Right cardiac atrium (tissue), 5 donors: ENCODE measurements around the gene SH3GL1. TPM values are rescaled to one million over a fixed set of nuclear protein-coding genes. Genes with fewer than 3 reads are reported as not detected.
"Not testable (repeated sequence)": the region's sequence is repeated elsewhere in the genome, so short reads cannot be mapped to it uniquely, and the experiment has no call there.

Source experiments
- ATAC-seq, 2 donors: fragments of 200-7000 bp; cut with Tn5 transposase; one replicate each; pipeline versions ENCODE4 v1.8.0 to v1.9.1; 2020; ENCODE audit warnings: moderate library complexity in 2 of 2, mild to moderate bottlenecking in 1 of 2
- DNase-seq, 3 donors: peaks; one replicate each; pipeline ENCODE4 v3.0.0-alpha.2; 2020
- H3K27ac ChIP-seq: one replicate; pipeline ENCODE4 v1.5.1; 2013; ENCODE audit warnings: mild to moderate bottlenecking, low read length, control low read depth, moderate library complexity
- H3K27me3 ChIP-seq: one replicate; pipeline ENCODE4 v1.6.1; 2013; ENCODE audit not compliant: control insufficient read depth, insufficient read depth
- H3K4me1 ChIP-seq: one replicate; pipeline ENCODE4 v1.6.1; 2013; ENCODE audit warnings: low read length; ENCODE audit not compliant: control insufficient read depth, insufficient read depth
- H3K4me3 ChIP-seq: one replicate; pipeline ENCODE4 v1.5.1; 2013; ENCODE audit warnings: low read length, control low read depth
- H3K9me3 ChIP-seq: one replicate; pipeline ENCODE4 v1.6.1; 2013; ENCODE audit warnings: low read length; ENCODE audit not compliant: control insufficient read depth
- WGBS: extraction: QIAGEN DNeasy Blood & Tissue Kit; methylation state at CpG from one replicate; pipeline ENCODE4 v1.1.7; 2013; 5-methylcytosine and 5-hydroxymethylcytosine counted together
- intact Hi-C, 4 donors: fragments of 100-400 bp; cut with DNase I; formaldehyde crosslinking; loops; one replicate each; pipeline versions ENCODE4 v1.11.0 to v1.14.0; 2022 to 2023
- polyA plus RNA-seq: library from polyadenylated mRNA; stranded (reverse); fragments of 200-250 nt; gene quantifications from one replicate; pipeline ENCODE4 v1.2.3, GENCODE V29; 2013
- total RNA-seq, 4 donors: library from RNA; stranded (reverse); fragmentation: NEBNext Ultra II Directional; extraction: Animal tissue kit (Norgen Biotek cat#: 25700); gene quantifications; one replicate each; pipeline ENCODE4 v1.2.1, GENCODE V29; 2021
- donor health status: healthy with polysubstance abuse.
- donor health status: DM: no; HTN: yes; CAD: no.
- donor health status: DM: no; HTN: no; CAD: no.
- donor health status: DM: no; HTN: yes; CAD: no; lungs with severe emphysema.
- donor health status: DM: yes; HTN: yes; CAD: no.

Gene SH3GL1
- total and polyA plus RNA-seq, 5 donors = 26.3 to 40.3 (median 30.3) TPM

GRCh38 chr19:4349225-4349624 lies 51.1 kb downstream of the SH3GL1 start:
- H3K4me3 ChIP-seq, DNase-seq, H3K4me1 ChIP-seq, H3K27ac ChIP-seq, intact Hi-C loops, H3K9me3 ChIP-seq, H3K27me3 ChIP-seq, ATAC-seq: not testable (repeated sequence)
- 93% methylated on average over 16 of the region's 16 CpGs for WGBS

GRCh38 chr19:4347521-4347920 lies 52.8 kb downstream of the SH3GL1 start:
- no peak overlapping the region for H3K27ac ChIP-seq
- intact Hi-C loops = no loop called here
- no peak overlapping the region for H3K4me3 ChIP-seq
- 90% methylated on average over 6 of the region's 6 CpGs for WGBS
- DNase-seq = no peak
- H3K4me1 ChIP-seq = no peaks in the 10 kb centered on the region
- H3K27me3 ChIP-seq = no peaks in the 10 kb centered on the region
- ATAC-seq = no peak
- H3K9me3 ChIP-seq = no peaks in the 10 kb centered on the region

DNA sequence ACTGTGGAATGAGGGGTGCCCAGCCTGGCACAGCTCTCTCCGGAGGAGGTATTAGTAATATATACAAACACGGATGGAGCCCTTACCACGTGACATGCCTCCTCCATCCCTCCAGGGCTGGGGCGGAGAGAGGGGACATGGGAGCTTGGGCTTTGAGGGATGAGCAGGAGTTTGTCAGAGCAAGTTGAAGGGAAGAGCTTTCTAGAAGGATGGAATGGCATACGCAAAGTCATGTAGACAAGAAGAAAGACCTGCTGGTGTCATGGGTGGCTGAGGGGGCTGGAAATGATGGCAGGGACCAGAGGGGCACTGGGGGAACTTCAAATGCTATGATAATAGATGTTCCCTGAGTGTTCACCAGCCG lies 54.3 kb downstream of the SH3GL1 start:
- ATAC-seq = no peak
- Histone ChIP-seq H3K27me3 (no peaks in the 10 kb centered on the region), H3K4me1 (no peaks in the 10 kb centered on the region), H3K27ac (no peak overlapping the region), H3K9me3 (no peaks in the 10 kb centered on the region), H3K4me3 (no peak overlapping the region)
- 98% methylated on average over 6 of the region's 6 CpGs for WGBS
- intact Hi-C loops = no loop called here
- no peak for DNase-seq

- H3K27me3 ChIP-seq = no peaks in the 10 kb centered on the region
- no peaks in the 10 kb centered on the region for H3K9me3 ChIP-seq
- H3K27ac ChIP-seq = no peak overlapping the region
- WGBS = 93% methylated on average over 15 of the region's 15 CpGs
- DNase-seq (peak in 1 of 3 donors; percentile 5), ATAC-seq (no peak)
- intact Hi-C loops = no loop called here
- no peaks in the 10 kb centered on the region for H3K4me1 ChIP-seq
- H3K4me3 ChIP-seq = no peak overlapping the region
Observed at GRCh38 chr19:4345342-4346019, 54.9 kb downstream of the SH3GL1 start.

DNA sequence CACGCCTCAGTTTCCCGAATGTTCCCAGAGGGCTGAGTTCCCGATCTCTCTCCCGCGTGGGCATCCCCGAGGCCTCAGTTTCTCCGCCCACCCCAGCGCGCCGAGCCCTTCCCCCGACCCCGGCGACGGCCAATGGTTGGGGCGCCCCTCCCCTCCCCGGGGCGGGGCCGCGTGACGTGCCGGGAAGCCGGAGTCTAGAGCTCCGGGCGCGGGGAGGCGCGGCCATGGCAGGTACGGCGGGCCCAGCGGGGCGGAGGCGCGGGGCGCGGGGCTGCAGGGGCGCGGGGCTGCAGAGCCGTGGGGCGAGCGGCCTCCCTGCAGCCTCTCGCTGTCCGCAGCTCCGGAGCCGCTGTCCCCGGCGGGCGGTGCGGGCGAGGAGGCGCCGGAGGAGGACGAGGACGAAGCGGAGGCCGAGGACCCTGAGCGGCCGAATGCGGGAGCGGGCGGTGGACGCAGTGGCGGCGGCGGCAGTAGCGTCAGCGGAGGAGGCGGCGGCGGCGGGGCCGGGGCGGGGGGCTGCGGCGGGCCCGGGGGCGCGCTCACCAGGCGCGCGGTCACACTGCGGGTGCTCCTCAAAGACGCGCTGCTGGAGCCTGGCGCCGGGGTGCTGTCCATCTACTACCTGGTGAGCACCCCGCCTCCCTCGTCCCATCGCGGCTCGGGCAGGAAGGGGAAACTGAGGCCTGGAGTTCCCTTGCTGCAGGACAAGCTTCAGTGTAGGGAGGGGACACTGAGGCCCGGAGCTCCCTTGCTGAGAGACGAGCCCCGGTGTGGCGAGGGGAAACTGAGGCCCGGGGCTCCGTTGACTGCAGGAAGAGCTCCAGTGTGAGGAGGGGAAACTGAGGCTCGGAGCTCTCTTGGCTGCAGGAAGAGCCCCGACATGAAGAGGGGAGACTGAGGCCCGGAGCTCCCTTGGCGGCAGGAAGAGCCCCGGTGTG lies 56.7 kb downstream of the SH3GL1 start, which contains the start of gene MPND:
MPND (plus strand) TSS at position 193 of the 938 bp plus-strand sequence; CDS start at position 225, 32 bp downstream.
- peak within 1 kb of the TSS; percentile 96 for H3K4me3 ChIP-seq
- 5% methylated on average over 101 of the region's 101 CpGs for WGBS
- H3K27me3 ChIP-seq = no peaks in the 10 kb centered on the region
- DNase-seq (peak; percentile 95 to 98 (median 97)), ATAC-seq (peak; percentile 92)
- H3K9me3 ChIP-seq = no peaks in the 10 kb centered on the region
- intact Hi-C loops = loop anchor here in 1 of 4 donors (2.0 kb wide), 1 partner anchor 57 kb away; the partner anchor contains the start of gene SH3GL1
- H3K4me1 ChIP-seq = no peaks in the 10 kb centered on the region
- H3K27ac ChIP-seq = peak within 1 kb of the TSS; percentile 94

DNA sequence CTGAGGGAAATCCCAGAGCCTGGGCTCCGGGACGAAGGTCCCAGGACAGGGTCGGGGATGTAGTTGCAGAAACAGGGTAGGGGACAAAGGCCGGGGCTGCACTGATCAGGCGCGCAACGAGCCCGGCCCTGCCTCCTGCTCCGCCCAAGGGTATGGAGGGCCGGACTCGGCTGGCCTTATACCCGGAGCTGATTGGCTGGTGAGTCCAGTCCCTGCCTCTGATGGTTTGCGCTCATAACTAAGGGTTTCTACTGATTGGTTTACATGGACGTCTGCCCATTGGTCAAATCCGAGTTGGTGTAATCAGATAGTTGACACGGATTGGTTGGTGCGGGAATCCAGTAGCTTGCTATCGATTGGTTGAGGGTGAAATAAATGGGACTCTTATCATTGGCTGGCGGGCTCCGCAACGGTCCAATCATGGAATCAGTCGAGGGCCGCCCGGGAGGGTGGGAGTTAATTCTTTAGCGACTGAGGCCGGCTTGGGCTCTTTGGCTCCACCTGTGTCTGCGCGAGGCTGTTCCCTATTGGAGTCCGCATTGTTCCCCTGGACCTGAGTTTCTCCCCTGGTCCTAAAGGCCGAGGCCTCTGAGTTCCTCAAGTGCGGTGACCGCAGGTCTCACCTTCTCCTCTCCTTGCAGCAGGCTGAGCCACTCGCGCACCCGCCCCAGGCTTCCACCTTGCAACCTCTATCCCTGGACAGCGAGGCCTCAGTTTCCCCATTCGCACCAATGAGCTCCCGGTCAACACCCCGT lies 57.6 kb downstream of the SH3GL1 start:
- Histone ChIP-seq H3K27me3 (no peaks in the 10 kb centered on the region), H3K9me3 (no peaks in the 10 kb centered on the region), H3K27ac (peak overlapping the region; percentile 94), H3K4me3 (peak overlapping the region; percentile 96), H3K4me1 (no peaks in the 10 kb centered on the region)
- peak; percentile 96 to 98 (median 97) for DNase-seq
- intact Hi-C loops = loop anchor here in 1 of 4 donors (2.0 kb wide), 1 partner anchor 58 kb away; the partner anchor contains the start of gene SH3GL1
- WGBS = under 1% methylated on average over 39 of the region's 39 CpGs
- peak; percentile 97 to 98 for ATAC-seq

- no peaks in the 10 kb centered on the region for H3K27me3 ChIP-seq
- DNase-seq = no peak
- peak overlapping the region; percentile 44 for H3K4me3 ChIP-seq
- H3K4me1 ChIP-seq = no peaks in the 10 kb centered on the region
- no peaks in the 10 kb centered on the region for H3K9me3 ChIP-seq
- intact Hi-C loops = loop anchor here in 1 of 4 donors (2.0 kb wide), 1 partner anchor 59 kb away; the partner anchor contains the start of gene SH3GL1
- peak overlapping the region; percentile 94 for H3K27ac ChIP-seq
- peak; percentile 10 to 25 for ATAC-seq
- 2% methylated on average over 10 of the region's 10 CpGs for WGBS
Observed at GRCh38 chr19:4342314-4342614, 58.1 kb downstream of the SH3GL1 start.

- Histone ChIP-seq H3K27me3 (no peaks in the 10 kb centered on the region), H3K4me3 (peak within 1 kb of the TSS; percentile 55), H3K9me3 (no peaks in the 10 kb centered on the region), H3K27ac (no peak within 1 kb of the TSS), H3K4me1 (no peaks in the 10 kb centered on the region)
- ATAC-seq (no peak), DNase-seq (no peak)
- intact Hi-C loops = no loop called here
- WGBS = 47% methylated on average over 27 of the region's 27 CpGs
Observed at GRCh38 chr19:4338441-4339355, 61.6 kb downstream of the SH3GL1 start, which contains the start of gene STAP2. Gene STAP2, minus strand, starts transcription at chr19:4338827. Its CDS starts 74 bp downstream, at chr19:4338753.

DNA sequence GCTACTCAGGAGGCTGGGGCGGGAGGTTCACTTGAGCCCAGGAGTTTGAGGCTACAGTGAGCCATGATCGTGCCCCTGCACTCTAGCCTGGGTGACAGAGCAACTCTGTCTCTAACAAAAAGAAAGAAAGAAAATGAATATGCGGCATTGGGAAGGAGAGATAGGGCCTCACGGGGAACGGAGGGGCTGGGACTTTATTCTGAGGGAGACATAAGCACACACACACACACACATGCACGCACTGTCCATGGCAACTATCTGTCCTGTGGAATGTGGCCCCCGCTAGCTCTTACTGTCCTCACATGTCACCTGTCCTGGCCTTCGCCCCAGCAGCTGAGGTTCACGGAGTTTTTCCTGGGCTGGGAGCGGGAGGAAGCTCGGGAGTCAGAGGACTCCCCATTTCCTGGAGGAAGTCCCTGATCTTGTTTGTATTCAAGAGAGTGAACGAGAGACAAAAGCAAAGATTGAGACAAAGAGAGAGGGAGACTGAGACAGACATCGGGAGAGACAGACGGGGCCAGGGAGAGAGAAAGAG lies 62.4 kb downstream of the SH3GL1 start:
- H3K27me3 ChIP-seq = no peaks in the 10 kb centered on the region
- 8% methylated on average over 14 of the region's 14 CpGs for WGBS
- ATAC-seq (no peak), DNase-seq (peak in 2 of 3 donors; percentile 28 to 63)
- H3K4me1 ChIP-seq = no peaks in the 10 kb centered on the region
- H3K4me3 ChIP-seq = peak overlapping the region; percentile 55
- no peak overlapping the region for H3K27ac ChIP-seq
- intact Hi-C loops = no loop called here
- H3K9me3 ChIP-seq = no peaks in the 10 kb centered on the region
